ENCODE data around the gene ATXN1.

Gene ATXN1

DNA sequence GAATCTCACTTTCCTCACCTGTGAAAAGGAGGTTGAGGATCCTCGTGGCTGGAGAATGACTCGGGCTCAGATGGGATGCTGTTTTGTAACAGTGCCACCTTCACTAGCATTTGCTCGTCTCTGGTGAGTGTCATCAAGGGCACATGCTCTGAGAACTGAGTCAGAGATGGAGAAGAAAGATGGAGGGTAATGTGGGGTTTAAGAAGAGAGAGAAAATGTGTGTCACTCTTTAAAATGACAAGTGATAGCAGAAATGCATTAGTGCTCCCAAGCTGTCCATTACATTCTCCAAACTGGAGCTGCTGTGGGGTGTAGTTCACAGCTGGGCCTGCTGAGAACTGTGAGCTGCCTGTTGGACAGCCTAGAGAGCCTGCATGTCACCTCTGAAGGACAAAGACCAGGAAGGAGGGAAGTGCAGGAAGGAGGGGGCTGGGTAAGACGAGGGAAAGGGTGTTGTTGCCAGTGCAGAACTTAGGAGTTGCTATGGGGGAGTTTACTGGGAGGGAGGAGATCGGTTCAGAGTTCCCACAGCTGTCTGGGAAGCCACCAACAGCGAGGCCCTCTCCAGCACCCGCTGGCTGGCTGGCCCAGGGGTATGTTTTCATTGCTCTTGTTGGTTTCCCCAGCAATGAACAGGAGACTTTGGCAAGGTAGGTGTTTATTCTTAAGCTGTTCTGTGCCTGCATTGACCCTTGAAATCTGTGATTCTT lies 503.1 kb downstream of the ATXN1 start:
- H3K4me1 Mint-ChIP-seq: no peaks in the 10 kb centered on the region
- ATAC-seq (peak; percentile 85), DNase-seq (no peak)
- H3K36me3 Mint-ChIP-seq (ENCODE audit: low read depth): no peaks in the 10 kb centered on the region
- peak overlapping the region; percentile 25 for H3K27ac Mint-ChIP-seq
- no peaks in the 10 kb centered on the region for H3K9me3 Mint-ChIP-seq
- peaks cover 2% of the 10 kb centered on the region for H3K27me3 Mint-ChIP-seq
- no peak overlapping the region for H3K4me3 Mint-ChIP-seq

DNA sequence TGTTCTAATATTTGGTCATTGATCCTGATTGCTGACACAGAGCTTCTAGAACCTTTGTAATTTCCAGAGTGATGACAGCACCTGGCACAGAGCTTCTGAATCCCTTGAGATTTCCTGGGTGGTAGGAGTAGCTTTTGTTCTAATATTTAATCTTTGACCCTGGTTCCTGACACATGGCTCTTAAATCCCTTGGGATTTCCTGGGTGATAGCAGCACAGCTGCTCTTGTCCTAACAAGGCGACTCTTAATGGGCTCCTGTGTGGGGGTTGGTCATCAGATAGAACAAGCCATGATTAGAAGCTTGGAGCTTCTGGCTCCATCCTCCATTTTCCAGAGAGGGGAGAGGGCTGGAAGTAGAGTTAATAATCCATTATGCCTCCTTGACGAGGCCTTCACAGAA lies 504.5 kb downstream of the ATXN1 start:
- Mint-ChIP-seq H3K9me3 (no peaks in the 10 kb centered on the region), H3K4me1 (peaks cover 6% of the 10 kb centered on the region), H3K27me3 (peaks cover 2% of the 10 kb centered on the region), H3K27ac (no peak overlapping the region), H3K36me3 (ENCODE audit: low read depth) (no peaks in the 10 kb centered on the region), H3K4me3 (no peak overlapping the region)
- ATAC-seq (no peak), DNase-seq (no peak)

DNA sequence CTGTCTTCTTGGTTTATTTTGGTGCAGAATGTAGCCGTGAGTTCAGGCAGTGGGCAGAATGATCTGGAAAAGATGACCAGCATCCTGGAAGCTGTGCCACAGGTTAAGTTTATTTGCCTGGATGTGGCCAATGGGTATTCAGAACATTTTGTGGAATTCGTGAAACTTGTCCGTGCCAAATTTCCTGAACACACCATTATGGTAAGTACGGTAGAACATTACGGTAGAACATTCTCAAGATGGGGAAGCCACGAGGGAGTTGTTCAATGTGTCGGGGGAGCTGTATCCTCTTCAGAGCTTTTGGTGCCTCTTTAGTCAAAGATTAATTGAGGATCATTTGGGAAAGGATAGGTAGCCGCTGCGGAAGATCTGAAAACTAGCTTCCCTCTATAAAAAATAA lies 506.7 kb downstream of the ATXN1 start:
- Mint-ChIP-seq H3K4me3 (no peak overlapping the region), H3K9me3 (no peaks in the 10 kb centered on the region), H3K27me3 (peaks cover 4% of the 10 kb centered on the region), H3K4me1 (peaks cover 6% of the 10 kb centered on the region), H3K36me3 (ENCODE audit: low read depth) (no peaks in the 10 kb centered on the region), H3K27ac (no peak overlapping the region)
- ATAC-seq (no peak), DNase-seq (no peak)

DNA sequence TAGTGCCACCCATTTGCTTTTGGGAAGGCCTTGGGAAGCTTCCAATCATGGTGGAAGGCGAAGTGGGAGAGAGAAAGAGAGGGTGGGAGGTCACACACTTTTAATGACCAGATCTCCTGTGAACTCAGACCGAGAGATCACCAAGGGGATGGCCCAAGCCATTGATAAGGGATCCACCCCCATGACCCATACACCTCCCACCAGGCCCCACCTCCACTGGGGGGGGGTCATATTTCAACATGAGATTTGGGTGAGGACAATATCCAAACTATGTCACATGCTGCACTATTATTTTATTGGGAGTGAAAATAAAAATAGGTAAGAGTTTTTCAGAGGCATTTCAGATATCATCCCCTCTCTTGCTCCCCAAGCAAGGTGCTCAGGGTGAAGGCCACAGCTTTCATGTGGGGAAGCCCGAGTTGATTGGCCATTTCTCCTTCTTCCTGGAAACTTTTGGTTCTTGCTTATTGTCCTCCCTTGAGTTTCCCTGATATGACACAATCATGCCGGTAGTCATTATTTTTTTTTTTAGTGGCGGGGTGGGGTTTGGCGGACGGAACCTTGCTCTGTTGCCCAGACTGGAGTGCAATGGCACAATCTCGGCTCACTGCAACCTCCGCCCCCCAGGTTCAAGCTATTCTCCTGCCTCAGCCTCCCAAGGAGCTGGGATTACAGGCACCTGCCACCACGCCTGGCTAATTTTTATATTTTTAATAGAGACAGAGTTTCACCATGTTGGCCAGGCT lies 507.7 kb downstream of the ATXN1 start:
- Mint-ChIP-seq H3K27ac (no peak overlapping the region), H3K36me3 (ENCODE audit: low read depth) (no peaks in the 10 kb centered on the region), H3K27me3 (peaks cover 5% of the 10 kb centered on the region), H3K9me3 (no peaks in the 10 kb centered on the region), H3K4me1 (peaks cover 6% of the 10 kb centered on the region), H3K4me3 (no peak overlapping the region)
- DNase-seq (no peak), ATAC-seq (no peak)

DNA sequence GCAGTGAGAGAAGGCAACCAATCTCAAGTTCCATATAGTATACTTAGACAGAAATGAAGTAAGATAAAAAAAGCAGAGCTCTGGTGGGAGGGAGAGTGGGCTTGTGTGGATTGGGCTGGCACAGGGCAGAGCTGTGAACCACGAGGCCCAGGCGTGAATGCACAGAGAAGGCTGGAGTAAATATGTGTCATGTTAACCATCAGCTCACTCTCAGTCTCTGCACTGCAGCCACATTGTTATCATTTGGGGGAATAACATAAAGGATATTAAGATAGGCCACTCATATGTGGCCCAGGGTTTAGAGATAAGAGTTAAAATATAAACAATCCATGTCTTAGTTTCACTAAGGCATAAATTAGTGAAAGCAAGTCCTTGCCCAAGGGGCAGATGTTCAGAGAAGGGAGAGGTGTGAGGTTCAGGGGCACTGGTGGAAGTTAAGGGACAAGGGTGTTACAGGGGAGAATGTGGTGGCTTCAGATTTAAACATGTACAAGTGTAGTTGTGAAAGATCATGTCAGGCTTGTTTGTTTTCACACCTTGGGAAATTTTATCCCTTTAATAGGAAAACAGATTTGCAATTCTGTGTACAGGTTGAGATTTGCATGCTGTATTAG lies 508.5 kb downstream of the ATXN1 start:
- ATAC-seq: peak; percentile 71

DNA sequence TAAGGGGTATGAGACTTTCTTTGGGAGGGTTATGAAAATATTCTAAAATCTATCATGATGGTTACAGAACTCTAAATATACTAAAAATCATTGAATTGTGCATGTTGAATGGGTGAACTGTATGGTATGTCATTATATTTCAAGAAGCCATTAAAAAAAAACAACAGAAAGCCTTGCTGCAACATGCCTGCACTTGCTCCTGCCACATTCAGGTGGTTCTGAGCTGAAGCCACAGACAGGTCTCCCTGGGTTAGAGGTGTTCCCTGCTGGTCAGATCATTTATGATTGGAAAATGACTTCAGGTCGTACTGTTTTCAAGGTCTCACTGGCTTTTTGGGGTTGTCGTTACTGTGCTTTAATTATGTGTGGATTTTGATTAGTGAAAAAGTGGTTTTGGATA lies 509.6 kb downstream of the ATXN1 start:
- H3K9me3 Mint-ChIP-seq: no peaks in the 10 kb centered on the region
- H3K27me3 Mint-ChIP-seq: peaks cover 4% of the 10 kb centered on the region
- no peak overlapping the region for H3K4me3 Mint-ChIP-seq
- peaks cover 6% of the 10 kb centered on the region for H3K4me1 Mint-ChIP-seq
- no peak for DNase-seq
- no peak overlapping the region for H3K27ac Mint-ChIP-seq
- H3K36me3 Mint-ChIP-seq (ENCODE audit: low read depth): no peaks in the 10 kb centered on the region
- no peak for ATAC-seq

More for the DNA sequence above, 508.5 kb downstream of the ATXN1 start:
- DNase-seq: no peak
- no peak overlapping the region for H3K4me3 Mint-ChIP-seq
- no peak overlapping the region for H3K27ac Mint-ChIP-seq
- no peaks in the 10 kb centered on the region for H3K9me3 Mint-ChIP-seq
- peaks cover 6% of the 10 kb centered on the region for H3K4me1 Mint-ChIP-seq
- peaks cover 4% of the 10 kb centered on the region for H3K27me3 Mint-ChIP-seq
- H3K36me3 Mint-ChIP-seq (ENCODE audit: low read depth): no peaks in the 10 kb centered on the region

- H3K9me3 Mint-ChIP-seq: no peaks in the 10 kb centered on the region
- H3K36me3 Mint-ChIP-seq (ENCODE audit: low read depth): no peaks in the 10 kb centered on the region
- H3K4me3 Mint-ChIP-seq: no peak overlapping the region
- no peak overlapping the region for H3K27ac Mint-ChIP-seq
- H3K27me3 Mint-ChIP-seq: peaks cover 4% of the 10 kb centered on the region
- DNase-seq (no peak), ATAC-seq (no peak)
- peaks cover 6% of the 10 kb centered on the region for H3K4me1 Mint-ChIP-seq
Measured at GRCh38 chr6:16249971-16250370, 511.3 kb downstream of the ATXN1 start.
